HG03135 (cell line): ENCODE data around the gene ACTMAP.

ENCODE experiments used
- ATAC-seq: cut with Tn5 transposase; IDR thresholded peaks from one replicate; pipeline ENCODE4 v1.9.1; 2021; ENCODE audit warnings: mild to moderate bottlenecking, moderate library complexity; ENCODE audit not compliant: unreplicated experiment

The ACTMAP gene

DNA sequence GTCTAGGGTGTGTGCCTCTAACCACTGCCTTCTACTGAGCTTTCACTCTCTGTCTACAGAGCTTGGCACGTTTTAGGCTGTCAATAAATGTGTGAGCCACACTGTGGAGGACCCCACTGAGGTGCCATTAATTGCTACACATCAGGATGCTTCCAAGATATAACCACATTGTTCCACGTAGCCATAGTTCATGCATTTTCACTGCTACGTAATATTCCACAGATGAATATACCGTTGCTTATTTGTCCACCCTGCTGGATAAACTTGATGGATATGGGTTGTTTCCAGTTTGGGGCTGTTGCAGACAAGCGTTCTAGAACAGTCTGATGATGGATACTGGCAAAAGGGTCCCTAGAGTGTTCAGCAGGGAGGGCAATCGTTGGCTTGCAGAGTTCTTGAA is 48.5 kb downstream of the ACTMAP start:
- no peak for ATAC-seq

DNA sequence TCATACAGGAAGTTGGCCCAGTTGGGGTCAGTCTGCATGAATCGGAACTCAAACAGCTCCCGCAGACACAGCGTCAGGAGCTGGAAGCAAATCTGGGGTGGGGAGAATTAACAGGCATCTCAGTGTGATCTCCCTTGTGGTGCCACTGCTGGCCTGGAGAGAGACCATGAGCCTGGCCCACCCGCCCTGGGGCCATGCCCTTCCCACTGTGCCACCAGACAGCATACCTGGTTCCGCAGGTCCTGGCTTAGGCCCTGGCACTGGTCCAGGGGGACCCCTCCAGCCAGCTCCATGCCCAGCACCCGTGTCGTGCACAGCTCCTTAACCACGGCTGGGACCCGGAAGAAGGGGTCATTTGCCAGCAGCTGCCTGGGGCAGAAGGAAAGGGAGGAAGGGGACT is 50.2 kb downstream of the ACTMAP start:
- no peak for ATAC-seq

DNA sequence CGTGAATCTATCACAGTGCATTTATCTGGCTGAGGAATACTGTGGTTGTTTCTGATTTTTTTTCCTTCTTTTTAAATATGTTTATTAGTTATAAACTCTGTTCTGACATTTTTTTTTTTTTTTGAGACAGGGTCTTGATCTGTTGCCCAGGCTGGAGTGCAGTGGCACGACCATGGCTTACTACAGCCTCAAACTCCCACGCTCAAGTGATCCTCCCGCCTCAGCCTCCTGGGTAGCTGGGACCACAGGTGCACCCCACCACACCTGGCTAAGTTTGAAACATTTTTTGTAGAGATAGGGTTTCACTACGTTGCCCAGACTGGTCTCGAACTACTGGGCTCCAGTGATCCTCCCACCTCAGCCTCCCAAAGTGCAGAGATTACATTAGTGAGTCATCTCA is 53.3 kb downstream of the ACTMAP start:
- no peak for ATAC-seq

DNA sequence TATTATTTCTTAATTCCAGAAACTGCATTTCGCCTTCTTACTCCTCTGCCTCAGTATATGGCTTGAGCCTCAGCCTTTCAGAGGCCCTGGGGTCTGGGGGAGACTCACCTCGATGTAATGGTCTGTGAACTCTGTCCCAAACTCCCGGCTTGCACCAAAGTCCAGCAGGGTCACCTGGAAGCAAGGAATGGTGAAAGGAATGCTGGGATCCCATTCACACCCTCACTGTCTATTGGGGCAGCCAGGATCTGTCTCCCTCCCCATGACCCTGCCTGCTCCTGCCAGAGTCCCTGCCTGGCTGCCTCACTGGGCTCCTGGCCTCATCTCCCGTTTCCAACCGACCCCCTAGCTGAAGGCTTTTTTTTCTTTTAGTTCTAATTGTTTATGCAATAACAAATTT is 54.4 kb downstream of the ACTMAP start:
- no peak for ATAC-seq

DNA sequence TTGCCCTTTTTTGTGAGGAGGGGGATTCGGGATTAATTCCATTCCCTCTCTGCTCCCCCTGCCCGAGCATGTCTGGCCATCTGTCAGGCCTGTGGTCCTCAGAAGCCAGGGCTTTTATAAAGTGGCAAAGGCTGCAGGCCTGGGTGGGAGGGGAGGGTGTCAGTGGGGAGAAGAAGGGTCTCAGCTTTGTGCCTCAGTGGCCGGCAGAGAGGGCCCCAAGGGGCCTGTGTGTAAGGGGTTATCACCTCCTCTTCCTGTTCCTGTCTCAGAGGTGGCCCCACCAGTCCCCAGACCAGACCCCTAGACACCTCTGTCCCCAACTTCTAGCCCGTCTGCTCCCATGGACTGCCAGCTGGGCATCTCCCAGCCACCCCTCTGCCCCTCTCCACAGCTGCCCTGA is 56.4 kb downstream of the ACTMAP start:
- ATAC-seq: no peak

DNA sequence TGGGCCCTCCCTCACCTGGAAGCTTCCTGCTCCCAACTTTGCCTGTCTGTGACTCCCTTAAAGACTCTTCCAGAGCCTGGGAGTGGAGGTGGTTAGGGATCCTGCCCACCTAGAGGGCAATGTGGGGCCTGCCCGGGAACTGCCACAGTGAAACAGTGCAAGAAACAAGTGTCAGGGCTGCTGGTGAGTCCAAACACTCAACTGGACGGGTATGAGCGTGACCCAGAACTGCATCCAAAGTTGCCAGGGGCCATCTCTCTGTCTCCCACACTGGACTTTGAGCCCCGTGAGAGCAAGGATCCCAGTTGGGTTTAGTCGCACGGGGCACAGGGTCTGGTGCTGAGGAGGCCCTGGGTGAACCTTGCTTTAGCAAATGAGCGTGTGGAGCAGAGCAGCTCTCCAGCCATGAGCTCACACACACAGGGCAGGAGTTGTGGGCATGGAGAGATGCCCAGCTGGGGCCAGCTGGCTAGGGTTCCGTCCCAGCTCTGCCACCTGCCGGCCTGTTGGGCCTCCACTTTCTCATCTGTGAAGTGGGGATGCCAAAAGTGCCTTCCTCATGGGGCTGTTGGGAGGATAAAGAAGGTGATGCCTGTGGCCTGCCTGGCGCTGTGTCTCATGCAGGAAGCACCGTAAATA is 57.0 kb downstream of the ACTMAP start:
- no peak for ATAC-seq

DNA sequence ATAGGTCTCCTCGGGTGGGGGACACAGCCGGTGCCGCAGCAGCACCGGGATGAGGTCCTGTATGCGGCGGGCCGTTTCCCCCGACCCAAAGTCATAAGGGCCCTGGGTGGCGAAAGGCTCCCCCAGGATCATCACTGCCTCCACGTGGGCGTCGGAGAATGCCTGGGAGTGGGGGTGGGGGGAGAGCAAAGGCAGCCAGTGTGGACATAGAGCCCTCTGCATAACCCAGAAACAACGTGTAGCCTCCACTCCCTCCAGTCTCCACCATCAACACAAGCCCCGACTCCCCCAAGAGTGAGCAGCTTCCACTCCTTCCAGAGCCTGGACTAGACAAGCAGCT is 58.1 kb downstream of the ACTMAP start:
- ATAC-seq: no peak

DNA sequence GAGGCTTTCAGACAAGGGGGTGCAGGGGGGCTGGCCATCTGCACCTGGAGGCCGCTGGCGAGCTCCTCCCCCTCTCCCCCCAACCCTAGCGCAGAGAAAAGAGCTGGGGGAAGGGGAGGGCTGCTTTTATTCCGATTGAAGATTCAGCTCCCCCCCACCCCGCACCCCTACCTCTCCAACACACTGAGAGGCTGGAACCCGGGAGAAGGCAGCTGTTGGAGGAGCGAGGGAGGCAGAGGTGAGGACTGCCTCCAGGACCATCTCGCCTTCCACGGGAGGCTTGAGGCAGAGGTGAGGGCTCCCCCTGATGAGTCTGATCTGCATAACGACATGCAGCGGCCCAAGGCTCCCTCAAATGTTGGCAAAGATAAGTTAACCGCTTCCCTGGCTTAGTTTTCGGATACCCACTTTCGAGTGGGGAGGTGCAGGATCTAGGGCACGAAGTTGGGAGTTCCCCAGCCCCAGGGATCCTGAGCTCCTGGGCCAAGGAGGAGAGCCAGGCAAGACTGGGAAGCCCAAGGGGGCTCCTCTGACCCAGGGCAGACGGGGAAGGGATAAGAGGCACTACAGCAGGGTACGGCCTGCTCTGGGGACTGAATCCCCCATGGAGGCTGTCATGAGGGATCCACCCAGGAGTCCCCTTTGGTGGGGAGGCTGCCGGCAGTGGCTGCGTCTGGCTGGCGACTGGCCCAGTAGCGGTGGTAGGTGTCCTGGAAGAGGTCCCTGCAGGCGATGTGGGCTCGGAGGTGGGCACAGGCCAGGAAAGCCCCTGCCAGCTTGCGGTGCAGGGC is 58.7 kb downstream of the ACTMAP start:
- ATAC-seq: no peak
